Upper lobe of left lung (tissue), 4 donors: ENCODE data around the gene GABRG3.

ENCODE experiments used
- EP300 ChIP-seq, 4 donors: sonication (generic); formaldehyde crosslinking; IDR thresholded peaks; one replicate each; pipeline ENCODE4 v1.5.1; 2017; ENCODE audit warnings: antibody characterized with exemption in 4 of 4, control low read depth in 2 of 4
- POLR2A ChIP-seq, 4 donors: fragments of 450-650 bp; IDR thresholded peaks; one replicate each; pipeline ENCODE4 v1.5.1; 2016 to 2017; ENCODE audit warnings: antibody characterized with exemption in 4 of 4, mild to moderate bottlenecking in 2 of 4
- TF ChIP-seq, protein P1 (sequence below), 6 experiments: fragments of 450-650 bp in 4 of 6; fragments of 200-600 bp in 2 of 6; sonication (generic) in 2 of 6; IDR thresholded peaks; one replicate each; pipeline ENCODE4 v1.5.1; 2016 to 2019; ENCODE audit warnings: antibody characterized with exemption in 6 of 6

DNA sequence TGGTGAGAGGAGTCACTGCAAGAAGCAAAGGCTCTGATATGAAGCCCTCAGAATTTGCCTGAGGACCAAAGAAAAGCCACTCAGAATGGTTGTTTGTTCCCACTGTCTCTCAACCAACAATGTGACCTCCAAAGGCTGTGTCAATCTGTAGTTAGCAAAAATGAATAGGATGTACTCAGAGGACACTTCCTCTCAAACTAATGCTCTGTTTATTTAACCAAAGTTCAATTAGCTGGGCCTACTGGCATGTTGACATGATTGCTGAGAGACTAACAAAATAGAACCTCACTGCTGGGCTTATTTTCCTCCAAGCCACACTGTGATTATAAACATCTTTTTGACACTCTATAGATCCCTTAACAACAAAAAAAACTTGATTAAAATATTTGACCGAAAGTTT lies 605.6 kb downstream of the GABRG3 start:
- TF ChIP-seq, protein P1, sequence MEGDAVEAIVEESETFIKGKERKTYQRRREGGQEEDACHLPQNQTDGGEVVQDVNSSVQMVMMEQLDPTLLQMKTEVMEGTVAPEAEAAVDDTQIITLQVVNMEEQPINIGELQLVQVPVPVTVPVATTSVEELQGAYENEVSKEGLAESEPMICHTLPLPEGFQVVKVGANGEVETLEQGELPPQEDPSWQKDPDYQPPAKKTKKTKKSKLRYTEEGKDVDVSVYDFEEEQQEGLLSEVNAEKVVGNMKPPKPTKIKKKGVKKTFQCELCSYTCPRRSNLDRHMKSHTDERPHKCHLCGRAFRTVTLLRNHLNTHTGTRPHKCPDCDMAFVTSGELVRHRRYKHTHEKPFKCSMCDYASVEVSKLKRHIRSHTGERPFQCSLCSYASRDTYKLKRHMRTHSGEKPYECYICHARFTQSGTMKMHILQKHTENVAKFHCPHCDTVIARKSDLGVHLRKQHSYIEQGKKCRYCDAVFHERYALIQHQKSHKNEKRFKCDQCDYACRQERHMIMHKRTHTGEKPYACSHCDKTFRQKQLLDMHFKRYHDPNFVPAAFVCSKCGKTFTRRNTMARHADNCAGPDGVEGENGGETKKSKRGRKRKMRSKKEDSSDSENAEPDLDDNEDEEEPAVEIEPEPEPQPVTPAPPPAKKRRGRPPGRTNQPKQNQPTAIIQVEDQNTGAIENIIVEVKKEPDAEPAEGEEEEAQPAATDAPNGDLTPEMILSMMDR (IDR thresholded peaks at IDR 0.05), result no peak
- TF ChIP-seq POLR2A (IDR thresholded peaks at IDR 0.05) (no peak), EP300 (IDR thresholded peaks at IDR 0.05) (no peak)
